Thyroid gland (tissue), 4 donors: ENCODE results near the gene SLC2A4.

Experiments used
- CTCF ChIP-seq, 6 experiments: fragments of 200-600 bp in 3 of 6; fragments of 450-650 bp in 3 of 6; sonication (generic) in 3 of 6; IDR thresholded peaks; one replicate each; pipeline ENCODE4 v1.5.1; 2016 to 2019; ENCODE audit warnings: antibody characterized with exemption in 6 of 6, mild to moderate bottlenecking in 2 of 6, inconsistent platforms in 1 of 6, moderate library complexity in 1 of 6
- POLR2A ChIP-seq, 2 donors: fragments of 450-650 bp; IDR thresholded peaks; one replicate each; pipeline ENCODE4 v1.6.1; 2017; ENCODE audit warnings: antibody characterized with exemption in 2 of 2, mild to moderate bottlenecking in 2 of 2, moderate library complexity in 1 of 2

GRCh38 chr17:7293816-7294613 is 12.5 kb downstream of the SLC2A4 start:
- no peak for TF ChIP-seq CTCF (IDR thresholded peaks at IDR 0.05)
- TF ChIP-seq POLR2A (IDR thresholded peaks at IDR 0.05): no peak
